AG09319 (cell line): ENCODE measurements around the gene SPINK2.
A peak's percentile ranks its signal among the peaks of the same experiment; 100 is the strongest.

Source experiments
- DNase-seq: peaks from one replicate; pipeline ENCODE4 v3.0.0-alpha.2; 2010; ENCODE audit warnings: low read depth; ENCODE audit errors: extremely low read depth
- CTCF ChIP-seq: IDR thresholded peaks from 2 replicates; pipeline ENCODE4 v1.5.1; 2011; ENCODE audit warnings: low read depth, mild to moderate bottlenecking, inconsistent platforms, low read length, moderate library complexity

Gene SPINK2

GRCh38 chr4:56857601-56858309, 36.3 kb upstream of the SPINK2 start:
- peak; percentile 22 for DNase-seq
- no peak for TF ChIP-seq CTCF

GRCh38 chr4:56856656-56857055, 35.2 kb upstream of the SPINK2 start:
- TF ChIP-seq CTCF: no peak
- DNase-seq: no peak

DNA sequence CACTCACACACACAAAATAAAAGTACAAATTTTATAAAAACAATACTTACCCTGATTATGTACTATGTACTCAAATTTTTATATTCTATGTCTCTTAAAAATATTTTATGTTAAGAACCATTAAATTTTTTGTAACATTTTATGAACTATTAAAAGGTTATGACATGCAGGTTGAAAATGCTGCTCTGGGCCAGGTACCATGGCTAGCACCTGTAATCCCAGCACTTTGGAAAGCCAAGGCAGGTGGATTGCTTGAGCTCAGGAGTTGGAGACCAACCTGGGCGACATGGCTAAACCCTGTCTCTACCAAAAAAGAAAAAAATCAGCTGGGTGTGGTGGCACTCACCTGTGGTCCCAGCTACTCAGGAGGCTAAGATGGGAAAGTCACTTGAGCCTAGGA, 29.4 kb upstream of the SPINK2 start:
- no peak for TF ChIP-seq CTCF
- DNase-seq: no peak

- no peak for TF ChIP-seq CTCF
- DNase-seq: no peak
Observed at GRCh38 chr4:56844802-56845580, 23.5 kb upstream of the SPINK2 start.

- no peak for TF ChIP-seq CTCF
Observed at GRCh38 chr4:56843421-56843899, 22.0 kb upstream of the SPINK2 start.

GRCh38 chr4:56840559-56840958, 19.1 kb upstream of the SPINK2 start:
- no peak for TF ChIP-seq CTCF
- no peak for DNase-seq

More at GRCh38 chr4:56843421-56843899, 22.0 kb upstream of the SPINK2 start:
- no peak for DNase-seq
